ENCODE data around the gene SNAPC5. TPM values are rescaled to one million over a fixed set of nuclear protein-coding genes. Genes with fewer than 3 reads are reported as not detected.
"Not testable (repeated sequence)": the region's sequence is repeated elsewhere in the genome, so short reads cannot be mapped to it uniquely, and the experiment has no call there.

SNAPC5 gene
- total RNA-seq, result 18.4 TPM
- long read RNA-seq, transcript SNAPC5-201 (2 exons, 794 nt), result minor isoform, 8 of 39 reads
- long read RNA-seq, transcript SNAPC5-202 (3 exons, 1,002 nt), result major isoform, 22 of 39 reads
- long read RNA-seq, partial matches to known transcripts, result 0 of 39 reads
- long read RNA-seq, other reads (novel, unspliced or antisense), result 4 of 39 reads

DNA sequence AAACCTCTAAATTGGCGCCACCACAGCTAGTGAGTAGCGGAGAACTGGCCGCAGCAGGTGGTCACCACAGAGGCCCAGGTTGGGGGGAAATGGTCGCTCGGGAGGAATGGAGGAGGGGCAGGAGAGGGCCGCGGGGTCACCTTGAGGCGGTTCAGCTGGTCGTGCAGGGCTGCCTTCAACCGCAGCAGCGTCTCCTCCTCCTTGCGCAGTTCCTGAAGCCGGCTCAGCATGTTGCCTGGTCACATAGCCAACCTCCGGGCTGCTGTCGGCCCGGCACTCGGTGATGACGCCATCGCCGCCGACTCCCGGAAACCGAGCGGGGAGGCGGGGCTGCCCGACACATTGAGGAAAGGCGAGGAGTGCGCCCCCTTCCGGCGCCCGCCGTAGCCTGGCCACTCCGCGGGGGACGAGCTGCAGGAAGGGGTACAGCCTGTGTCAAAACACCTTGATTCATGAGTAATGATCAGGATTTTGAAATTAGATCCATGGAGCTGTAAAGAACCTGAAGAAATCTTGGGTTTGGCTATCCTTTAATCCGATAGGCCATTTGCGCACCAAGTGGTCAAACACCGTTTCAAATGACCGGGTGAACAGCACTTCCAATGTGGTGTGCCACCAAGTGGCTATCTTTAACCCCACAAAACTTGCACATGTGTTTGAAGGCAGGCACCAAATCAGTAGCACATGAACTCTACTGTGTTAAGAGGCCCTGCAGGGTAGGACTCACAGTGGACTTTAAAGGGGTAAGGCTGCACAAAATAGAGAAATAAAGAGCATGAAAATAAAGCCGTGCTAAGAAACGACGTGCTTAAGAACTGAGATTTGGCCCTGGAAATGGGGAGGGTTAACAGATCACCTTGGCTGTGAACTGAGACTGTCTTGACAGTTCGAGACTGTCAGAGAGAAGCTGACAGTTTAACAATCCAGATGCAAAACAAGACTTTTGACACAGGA lies at the start of gene SNAPC5:
TSS of gene SNAPC5 (minus strand) at position 261 of the 954 bp plus-strand sequence. CDS start at position 230, 31 bp downstream.
- peak; percentile 99 for DNase-seq (ENCODE audit: low spot score)

DNA sequence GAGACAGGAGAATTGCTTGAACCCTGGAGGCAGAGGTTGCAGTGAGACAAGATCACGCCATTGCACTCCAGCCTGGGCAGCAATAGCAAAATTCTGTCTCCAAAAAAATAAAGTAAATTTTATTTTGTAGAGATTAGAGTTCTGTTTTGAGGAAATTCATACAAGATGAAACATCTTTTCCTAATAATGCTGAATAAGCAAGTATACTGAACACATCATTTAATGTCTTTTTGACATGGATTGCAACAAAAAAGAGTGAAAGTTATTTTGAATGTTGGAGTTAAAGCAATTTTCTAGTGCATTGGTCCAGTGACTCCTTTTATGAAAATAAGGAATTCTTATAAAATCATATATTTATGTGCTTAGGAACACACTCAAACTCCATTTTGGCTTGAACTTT lies 47.7 kb upstream of the SNAPC5 start:
- no peak for DNase-seq (ENCODE audit: low spot score)

DNA sequence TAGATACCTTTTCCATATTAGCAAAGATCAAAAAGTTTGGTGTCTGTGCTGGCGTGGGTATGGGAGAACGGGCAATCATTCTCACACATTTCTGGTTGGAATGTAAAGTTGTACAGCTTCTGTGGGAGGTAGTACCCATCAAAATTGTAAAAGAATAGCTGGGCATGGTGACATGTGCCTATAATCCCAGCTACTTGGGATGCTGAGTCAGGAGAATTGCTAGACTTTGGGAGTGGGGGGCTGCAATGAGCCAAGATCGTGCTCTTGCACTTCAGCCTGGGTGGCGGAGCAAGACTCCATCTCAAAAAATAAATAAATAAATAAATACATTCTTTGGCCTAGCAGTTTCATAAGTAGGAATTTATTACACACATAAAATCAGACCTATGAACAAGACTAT lies 45.3 kb upstream of the SNAPC5 start:
- no peak for DNase-seq (ENCODE audit: low spot score)

DNA sequence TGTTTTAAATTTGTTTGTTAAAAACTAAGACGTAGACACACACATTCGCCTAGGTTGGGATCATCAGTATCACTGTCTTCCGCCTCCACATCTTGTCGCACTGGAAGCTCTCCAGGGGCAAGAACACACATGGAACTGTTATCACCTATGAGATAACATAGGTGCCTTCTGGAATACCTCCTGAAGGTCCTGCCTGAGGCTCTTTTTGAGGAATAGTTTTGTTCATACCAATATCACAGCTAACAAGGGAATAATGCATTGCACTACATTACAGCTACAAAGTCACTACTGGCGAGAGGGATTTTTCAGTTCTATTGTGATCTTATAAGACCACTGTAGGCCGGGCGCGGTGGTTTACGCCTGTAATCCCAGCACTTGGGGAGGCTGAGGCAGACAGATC lies 37.5 kb upstream of the SNAPC5 start:
- no peak for DNase-seq (ENCODE audit: low spot score)

DNA sequence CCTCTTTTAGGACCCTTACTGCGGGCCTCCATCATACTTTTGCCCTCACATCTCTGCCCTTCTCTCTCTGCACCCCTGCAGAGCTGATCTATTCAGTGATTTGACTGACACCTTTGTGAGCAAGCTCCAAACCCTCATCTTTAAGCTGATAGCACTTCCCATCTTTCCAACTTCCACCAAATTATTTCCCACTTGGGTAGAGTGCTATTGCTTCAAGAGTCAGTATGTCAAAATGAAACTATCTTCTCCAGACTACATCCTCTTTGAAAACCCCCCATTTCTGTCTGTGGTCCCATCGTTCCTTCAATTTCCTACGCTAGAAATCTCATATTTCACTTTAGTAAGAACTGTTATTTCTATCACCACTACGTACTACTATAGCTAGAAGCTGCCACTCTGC lies 27.3 kb upstream of the SNAPC5 start:
- no peak for DNase-seq (ENCODE audit: low spot score)

- no peak for DNase-seq (ENCODE audit: low spot score)
Measured at GRCh38 chr15:66523926-66524325, 26.4 kb upstream of the SNAPC5 start.

DNA sequence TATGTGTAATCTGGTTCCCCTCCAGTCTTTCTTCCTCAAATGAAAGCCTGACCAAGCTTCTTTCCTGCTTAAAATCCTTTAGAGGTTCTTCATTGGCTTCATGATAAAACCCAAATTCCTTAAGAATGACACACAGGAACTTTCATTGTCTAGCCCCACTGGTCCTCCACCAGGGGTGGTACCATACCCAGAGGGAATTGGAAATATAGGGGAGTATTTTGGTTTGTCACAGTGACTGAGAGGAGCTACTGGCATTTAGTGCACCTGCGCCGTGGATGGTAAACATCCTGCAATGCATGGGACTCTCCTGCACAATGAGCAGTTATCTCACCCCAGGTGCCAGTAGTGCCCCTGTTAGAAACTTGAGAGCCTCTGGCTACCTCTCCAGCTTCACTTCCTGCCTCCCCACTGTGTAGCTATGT lies 18.4 kb upstream of the SNAPC5 start:
- no peak for DNase-seq (ENCODE audit: low spot score)

DNA sequence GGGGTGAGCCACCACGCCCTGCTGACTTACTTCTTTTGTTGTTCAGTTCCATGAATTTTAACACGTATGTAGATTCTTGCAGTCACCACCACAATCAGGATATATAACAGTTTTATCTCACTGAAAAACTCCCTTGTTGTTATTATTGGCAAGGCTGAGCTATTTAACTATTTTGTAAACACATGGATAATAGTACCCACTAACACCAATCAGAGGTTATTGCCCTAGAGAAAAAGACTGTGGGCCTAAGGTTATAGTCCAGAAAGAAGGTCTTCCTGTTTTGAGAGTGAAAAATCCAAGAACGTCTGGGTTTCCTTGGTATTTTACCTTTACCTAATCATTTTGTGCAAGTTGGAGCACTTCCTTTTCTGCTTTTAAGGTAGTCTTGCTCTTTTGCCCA lies 17.0 kb upstream of the SNAPC5 start:
- no peak for DNase-seq (ENCODE audit: low spot score)

- DNase-seq (ENCODE audit: low spot score), result no peak
Measured at GRCh38 chr15:66508293-66508883, 10.8 kb upstream of the SNAPC5 start.

DNA sequence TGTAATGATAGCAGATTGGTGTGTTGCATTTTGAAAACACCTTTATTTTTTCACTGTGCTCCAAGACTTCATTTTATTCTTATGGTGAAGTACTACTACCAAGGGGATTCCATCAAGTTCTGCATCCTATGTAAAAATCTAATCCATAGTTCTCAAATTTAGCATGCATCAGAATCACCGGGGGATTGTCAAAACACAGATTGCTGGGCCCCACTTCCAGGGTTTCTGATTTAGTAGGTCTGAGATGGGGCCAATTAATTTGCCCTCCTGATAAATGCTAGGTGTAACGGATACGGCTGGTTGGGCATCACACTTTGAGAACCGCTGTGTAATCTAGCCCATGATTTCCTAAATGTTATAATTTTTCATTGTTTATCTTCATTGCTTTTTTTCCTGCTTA lies 8.3 kb upstream of the SNAPC5 start:
- no peak for DNase-seq (ENCODE audit: low spot score)

- no peak for DNase-seq (ENCODE audit: low spot score)
Measured at GRCh38 chr15:66505430-66505811, 7.9 kb upstream of the SNAPC5 start.

GRCh38 chr15:66504563-66505429 lies 7.2 kb upstream of the SNAPC5 start, which contains the start of the genes RPL4 and ZWILCH:
Gene RPL4, minus strand, starts transcription at chr15:66504855. Its CDS starts 65 bp downstream, at chr15:66504790.
Gene ZWILCH, plus strand, starts transcription at chr15:66505326. Its CDS starts 13 bp downstream, at chr15:66505339.
- DNase-seq (ENCODE audit: low spot score), result no peak

GRCh38 chr15:66503780-66504562 lies 6.4 kb upstream of the SNAPC5 start:
- DNase-seq (ENCODE audit: low spot score), result no peak

GRCh38 chr15:66503041-66503648 lies 5.6 kb upstream of the SNAPC5 start:
- not testable (repeated sequence) for DNase-seq (ENCODE audit: low spot score)

DNA sequence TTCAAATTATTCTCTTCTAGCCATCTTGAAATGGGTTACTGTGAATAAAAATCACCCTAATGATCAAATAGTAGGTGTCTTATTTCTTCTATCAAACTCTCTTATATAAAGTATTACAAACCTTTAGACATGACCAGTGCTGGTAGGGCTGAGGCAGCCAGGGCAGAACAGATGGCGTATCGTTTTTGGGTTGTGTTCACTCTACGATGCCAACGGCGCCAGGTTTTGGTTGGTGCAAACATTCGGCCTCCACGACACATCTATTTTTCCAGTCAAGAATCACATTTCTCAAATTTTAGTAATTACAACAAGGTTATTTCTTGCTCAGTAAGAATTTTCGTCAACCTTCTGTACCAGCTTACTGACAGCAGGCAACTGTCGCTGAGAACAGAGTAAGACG lies 4.9 kb upstream of the SNAPC5 start:
- no peak for DNase-seq (ENCODE audit: low spot score)

DNA sequence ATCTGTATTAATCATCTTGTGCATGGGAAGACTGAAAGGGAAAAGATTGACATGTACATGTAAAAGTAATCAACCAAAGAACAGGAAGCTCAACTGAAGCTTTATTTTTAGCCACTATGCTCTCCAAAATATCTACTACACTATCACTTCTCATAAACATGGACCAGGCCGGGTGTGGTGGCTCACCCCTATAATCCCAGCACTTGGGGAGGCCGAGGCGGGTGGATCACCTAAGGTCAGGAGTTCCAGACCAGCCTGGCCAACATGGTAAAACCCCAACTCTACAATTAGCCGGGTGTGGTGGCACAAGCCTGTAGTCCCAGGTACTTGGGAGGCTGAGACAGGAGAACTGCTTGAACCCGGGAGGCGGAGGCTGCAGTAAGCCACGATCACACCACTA lies 2.8 kb upstream of the SNAPC5 start:
- DNase-seq (ENCODE audit: low spot score), result not testable (repeated sequence)

DNA sequence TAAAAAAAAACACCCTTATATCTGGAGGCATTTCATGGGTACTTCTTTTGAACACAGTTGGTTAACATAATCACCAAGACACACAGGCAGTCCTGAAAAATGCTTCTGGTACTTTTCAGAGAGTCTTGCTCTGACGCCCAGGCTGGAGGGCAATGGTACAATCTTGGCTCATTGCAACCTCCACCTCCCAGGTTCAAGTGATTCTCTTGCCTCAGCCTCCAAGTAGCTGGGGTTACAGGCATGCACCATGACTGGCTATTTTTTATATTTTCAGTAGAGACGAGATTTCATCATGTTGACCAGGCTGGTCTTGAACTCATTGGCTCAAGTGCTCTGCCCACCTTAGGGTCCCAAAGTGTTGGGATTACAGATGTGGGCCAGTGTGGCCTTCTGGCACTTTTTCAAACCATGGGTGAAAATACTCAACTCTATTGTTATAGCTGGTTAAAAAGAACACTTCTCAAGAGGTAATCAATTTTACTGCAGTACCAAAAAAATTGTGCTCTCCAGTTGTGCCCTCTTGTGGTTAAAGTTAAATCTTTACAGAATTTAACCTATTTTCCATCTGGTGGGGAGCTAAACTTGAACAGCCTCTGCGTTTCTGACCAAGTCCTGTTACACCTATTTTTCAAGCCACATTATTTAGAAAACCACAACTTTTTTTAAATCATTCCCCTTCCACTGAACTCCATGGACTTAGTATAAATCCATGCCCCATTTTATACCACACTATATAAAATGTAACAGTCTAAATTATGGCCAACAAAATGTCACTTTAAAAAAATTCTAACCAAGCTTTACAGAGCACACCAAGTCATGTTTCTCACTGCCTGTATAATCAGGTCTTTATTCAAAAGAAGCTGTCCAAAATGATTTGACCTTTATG lies 1.2 kb upstream of the SNAPC5 start:
- no peak for DNase-seq (ENCODE audit: low spot score)

- no peak for DNase-seq (ENCODE audit: low spot score)
Measured at GRCh38 chr15:66496951-66497501, 536 bp downstream of the SNAPC5 start.

All from mesenteric fat pad (tissue), 1 donor.